HepG2 (cell line): ENCODE measurements around the gene SGIP1.

ENCODE experiments used
- KLF13 ChIP-seq: sonication (generic); formaldehyde crosslinking; IDR thresholded peaks from 2 replicates; pipeline ENCODE4 v1.4.0; 2020; ENCODE audit warnings: mild to moderate bottlenecking, missing genetic modification reagents
- SAFB2 ChIP-seq: sonication (generic); formaldehyde crosslinking; IDR thresholded peaks from 2 replicates; pipeline ENCODE4 v1.5.1; 2020; ENCODE audit warnings: missing genetic modification reagents, low read depth, mild to moderate bottlenecking, borderline replicate concordance
- ZNF780A ChIP-seq: sonication (generic); formaldehyde crosslinking; IDR thresholded peaks from 2 replicates; pipeline ENCODE4 v1.8.0; 2022; ENCODE audit warnings: mild to moderate bottlenecking, missing genetic modification reagents, moderate library complexity
- TF ChIP-seq, protein P1 (sequence below): sonication (generic); formaldehyde crosslinking; IDR thresholded peaks from 2 replicates; pipeline ENCODE4 v1.4.0; 2020; ENCODE audit warnings: missing genetic modification reagents
- TF ChIP-seq, protein P2 (sequence below): sonication (generic); formaldehyde crosslinking; IDR thresholded peaks from 2 replicates; pipeline ENCODE4 v1.4.0; 2020; ENCODE audit warnings: missing genetic modification reagents, low read depth, mild to moderate bottlenecking, borderline replicate concordance
- TF ChIP-seq, protein P3 (sequence below): sonication (generic); formaldehyde crosslinking; IDR thresholded peaks from 2 replicates; pipeline ENCODE4 v1.4.0; 2020; ENCODE audit warnings: missing genetic modification reagents
- TF ChIP-seq, protein P4 (sequence below): sonication (generic); formaldehyde crosslinking; IDR thresholded peaks from 2 replicates; pipeline ENCODE4 v1.4.0; 2020; ENCODE audit warnings: mild to moderate bottlenecking, missing genetic modification reagents
- TF ChIP-seq, protein P5 (sequence below): sonication (generic); formaldehyde crosslinking; IDR thresholded peaks from 2 replicates; pipeline ENCODE4 v1.5.0; 2020; ENCODE audit warnings: mild to moderate bottlenecking, missing genetic modification reagents, moderate library complexity
- TF ChIP-seq, protein P6 (sequence below): sonication (generic); formaldehyde crosslinking; IDR thresholded peaks from 2 replicates; pipeline ENCODE4 v1.8.0; 2022; ENCODE audit warnings: mild to moderate bottlenecking, missing genetic modification reagents; ENCODE audit not compliant: insufficient replicate concordance

DNA sequence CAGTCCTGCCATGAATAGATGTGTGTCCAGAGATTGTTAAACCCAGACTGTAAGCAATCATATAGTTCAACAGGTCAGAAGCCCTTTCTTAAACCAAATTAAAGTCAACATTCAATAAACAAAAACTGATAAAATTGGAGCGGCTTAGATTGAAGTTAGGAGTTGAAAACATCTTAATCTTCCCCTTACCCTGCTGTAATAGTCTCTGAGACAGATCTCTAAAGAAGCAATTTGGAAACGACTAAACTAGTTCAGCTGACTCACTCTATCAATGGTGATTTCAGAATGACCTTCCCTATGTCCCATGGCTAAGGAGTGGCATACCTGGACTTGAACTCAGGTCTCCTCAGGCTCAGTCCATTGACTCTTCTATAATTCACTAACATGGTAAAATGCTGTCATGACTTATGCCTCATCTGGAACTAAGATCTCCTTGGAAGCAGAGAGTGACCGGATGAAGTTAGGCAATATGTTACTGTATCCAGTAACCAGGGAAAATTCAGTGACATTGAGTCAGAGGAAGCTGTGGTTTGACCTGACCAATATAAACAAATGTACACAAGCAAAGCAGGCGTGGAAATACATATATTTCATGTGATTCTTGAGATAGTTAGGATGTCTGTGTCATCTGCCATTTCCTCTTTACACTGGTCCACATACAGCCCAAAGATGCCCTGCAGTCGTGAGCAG is 30.1 kb downstream of the SGIP1 start:
- TF ChIP-seq, protein P1, sequence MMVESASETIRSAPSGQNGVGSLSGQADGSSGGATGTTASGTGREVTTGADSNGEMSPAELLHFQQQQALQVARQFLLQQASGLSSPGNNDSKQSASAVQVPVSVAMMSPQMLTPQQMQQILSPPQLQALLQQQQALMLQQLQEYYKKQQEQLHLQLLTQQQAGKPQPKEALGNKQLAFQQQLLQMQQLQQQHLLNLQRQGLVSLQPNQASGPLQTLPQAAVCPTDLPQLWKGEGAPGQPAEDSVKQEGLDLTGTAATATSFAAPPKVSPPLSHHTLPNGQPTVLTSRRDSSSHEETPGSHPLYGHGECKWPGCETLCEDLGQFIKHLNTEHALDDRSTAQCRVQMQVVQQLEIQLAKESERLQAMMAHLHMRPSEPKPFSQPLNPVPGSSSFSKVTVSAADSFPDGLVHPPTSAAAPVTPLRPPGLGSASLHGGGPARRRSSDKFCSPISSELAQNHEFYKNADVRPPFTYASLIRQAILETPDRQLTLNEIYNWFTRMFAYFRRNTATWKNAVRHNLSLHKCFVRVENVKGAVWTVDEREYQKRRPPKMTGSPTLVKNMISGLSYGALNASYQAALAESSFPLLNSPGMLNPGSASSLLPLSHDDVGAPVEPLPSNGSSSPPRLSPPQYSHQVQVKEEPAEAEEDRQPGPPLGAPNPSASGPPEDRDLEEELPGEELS (CRISPR knock-in tag) = no peak
- TF ChIP-seq KLF13 (CRISPR knock-in tag) = no peak
- TF ChIP-seq, protein P2, sequence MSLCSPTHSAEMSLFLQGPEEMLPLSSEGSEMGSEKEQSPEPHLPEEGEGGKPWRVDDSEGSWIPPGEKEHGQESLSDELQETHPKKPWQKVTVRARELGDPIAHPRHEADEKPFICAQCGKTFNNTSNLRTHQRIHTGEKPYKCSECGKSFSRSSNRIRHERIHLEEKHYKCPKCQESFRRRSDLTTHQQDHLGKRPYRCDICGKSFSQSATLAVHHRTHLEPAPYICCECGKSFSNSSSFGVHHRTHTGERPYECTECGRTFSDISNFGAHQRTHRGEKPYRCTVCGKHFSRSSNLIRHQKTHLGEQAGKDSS (CRISPR knock-in tag) = no peak
- TF ChIP-seq ZNF780A (CRISPR knock-in tag) = no peak
- TF ChIP-seq, protein P3, sequence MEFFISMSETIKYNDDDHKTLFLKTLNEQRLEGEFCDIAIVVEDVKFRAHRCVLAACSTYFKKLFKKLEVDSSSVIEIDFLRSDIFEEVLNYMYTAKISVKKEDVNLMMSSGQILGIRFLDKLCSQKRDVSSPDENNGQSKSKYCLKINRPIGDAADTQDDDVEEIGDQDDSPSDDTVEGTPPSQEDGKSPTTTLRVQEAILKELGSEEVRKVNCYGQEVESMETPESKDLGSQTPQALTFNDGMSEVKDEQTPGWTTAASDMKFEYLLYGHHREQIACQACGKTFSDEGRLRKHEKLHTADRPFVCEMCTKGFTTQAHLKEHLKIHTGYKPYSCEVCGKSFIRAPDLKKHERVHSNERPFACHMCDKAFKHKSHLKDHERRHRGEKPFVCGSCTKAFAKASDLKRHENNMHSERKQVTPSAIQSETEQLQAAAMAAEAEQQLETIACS = no peak
- TF ChIP-seq, protein P4, sequence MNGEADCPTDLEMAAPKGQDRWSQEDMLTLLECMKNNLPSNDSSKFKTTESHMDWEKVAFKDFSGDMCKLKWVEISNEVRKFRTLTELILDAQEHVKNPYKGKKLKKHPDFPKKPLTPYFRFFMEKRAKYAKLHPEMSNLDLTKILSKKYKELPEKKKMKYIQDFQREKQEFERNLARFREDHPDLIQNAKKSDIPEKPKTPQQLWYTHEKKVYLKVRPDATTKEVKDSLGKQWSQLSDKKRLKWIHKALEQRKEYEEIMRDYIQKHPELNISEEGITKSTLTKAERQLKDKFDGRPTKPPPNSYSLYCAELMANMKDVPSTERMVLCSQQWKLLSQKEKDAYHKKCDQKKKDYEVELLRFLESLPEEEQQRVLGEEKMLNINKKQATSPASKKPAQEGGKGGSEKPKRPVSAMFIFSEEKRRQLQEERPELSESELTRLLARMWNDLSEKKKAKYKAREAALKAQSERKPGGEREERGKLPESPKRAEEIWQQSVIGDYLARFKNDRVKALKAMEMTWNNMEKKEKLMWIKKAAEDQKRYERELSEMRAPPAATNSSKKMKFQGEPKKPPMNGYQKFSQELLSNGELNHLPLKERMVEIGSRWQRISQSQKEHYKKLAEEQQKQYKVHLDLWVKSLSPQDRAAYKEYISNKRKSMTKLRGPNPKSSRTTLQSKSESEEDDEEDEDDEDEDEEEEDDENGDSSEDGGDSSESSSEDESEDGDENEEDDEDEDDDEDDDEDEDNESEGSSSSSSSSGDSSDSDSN (CRISPR knock-in tag) = no peak
- TF ChIP-seq, protein P5, sequence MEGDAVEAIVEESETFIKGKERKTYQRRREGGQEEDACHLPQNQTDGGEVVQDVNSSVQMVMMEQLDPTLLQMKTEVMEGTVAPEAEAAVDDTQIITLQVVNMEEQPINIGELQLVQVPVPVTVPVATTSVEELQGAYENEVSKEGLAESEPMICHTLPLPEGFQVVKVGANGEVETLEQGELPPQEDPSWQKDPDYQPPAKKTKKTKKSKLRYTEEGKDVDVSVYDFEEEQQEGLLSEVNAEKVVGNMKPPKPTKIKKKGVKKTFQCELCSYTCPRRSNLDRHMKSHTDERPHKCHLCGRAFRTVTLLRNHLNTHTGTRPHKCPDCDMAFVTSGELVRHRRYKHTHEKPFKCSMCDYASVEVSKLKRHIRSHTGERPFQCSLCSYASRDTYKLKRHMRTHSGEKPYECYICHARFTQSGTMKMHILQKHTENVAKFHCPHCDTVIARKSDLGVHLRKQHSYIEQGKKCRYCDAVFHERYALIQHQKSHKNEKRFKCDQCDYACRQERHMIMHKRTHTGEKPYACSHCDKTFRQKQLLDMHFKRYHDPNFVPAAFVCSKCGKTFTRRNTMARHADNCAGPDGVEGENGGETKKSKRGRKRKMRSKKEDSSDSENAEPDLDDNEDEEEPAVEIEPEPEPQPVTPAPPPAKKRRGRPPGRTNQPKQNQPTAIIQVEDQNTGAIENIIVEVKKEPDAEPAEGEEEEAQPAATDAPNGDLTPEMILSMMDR = no peak
- TF ChIP-seq, protein P6, sequence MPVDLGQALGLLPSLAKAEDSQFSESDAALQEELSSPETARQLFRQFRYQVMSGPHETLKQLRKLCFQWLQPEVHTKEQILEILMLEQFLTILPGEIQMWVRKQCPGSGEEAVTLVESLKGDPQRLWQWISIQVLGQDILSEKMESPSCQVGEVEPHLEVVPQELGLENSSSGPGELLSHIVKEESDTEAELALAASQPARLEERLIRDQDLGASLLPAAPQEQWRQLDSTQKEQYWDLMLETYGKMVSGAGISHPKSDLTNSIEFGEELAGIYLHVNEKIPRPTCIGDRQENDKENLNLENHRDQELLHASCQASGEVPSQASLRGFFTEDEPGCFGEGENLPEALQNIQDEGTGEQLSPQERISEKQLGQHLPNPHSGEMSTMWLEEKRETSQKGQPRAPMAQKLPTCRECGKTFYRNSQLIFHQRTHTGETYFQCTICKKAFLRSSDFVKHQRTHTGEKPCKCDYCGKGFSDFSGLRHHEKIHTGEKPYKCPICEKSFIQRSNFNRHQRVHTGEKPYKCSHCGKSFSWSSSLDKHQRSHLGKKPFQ (CRISPR knock-in tag) = no peak
- no peak for TF ChIP-seq SAFB2 (CRISPR knock-in tag)
